Activated T-helper 2 cell treated with anti-CD3 and anti-CD28 coated beads, Interferon-gamma antibody, Interleukin-2, Interleukin-4, amounts not matched to agents 10 μg/mL and 5 μg/mL and 100 μg/mL, durations not matched to agents 14 hours and 24 hours and 36 hours (primary cell): ENCODE results near the gene BAZ2B. TPM values are rescaled to one million over a fixed set of nuclear protein-coding genes. Genes with fewer than 3 reads are reported as not detected.
"Not testable (repeated sequence)": the region's sequence is repeated elsewhere in the genome, so short reads cannot be mapped to it uniquely, and the experiment has no call there.

Experiments used
- DNase-seq: peaks from one replicate; pipeline ENCODE4 v3.0.0; 2021; ENCODE audit warnings: low spot score
- H3K27ac Mint-ChIP-seq: one replicate; pipeline ENCODE4 v1.8.0; 2021; ENCODE audit warnings: mixed read lengths
- H3K27me3 Mint-ChIP-seq: one replicate; pipeline ENCODE4 v1.8.0; 2021; ENCODE audit warnings: low read depth, mixed read lengths
- H3K36me3 Mint-ChIP-seq: one replicate; pipeline ENCODE4 v1.8.0; 2021; ENCODE audit warnings: low read depth, mixed read lengths
- H3K4me1 Mint-ChIP-seq: one replicate; pipeline ENCODE4 v1.8.0; 2021; ENCODE audit warnings: low read depth, mixed read lengths
- H3K4me3 Mint-ChIP-seq: one replicate; pipeline ENCODE4 v1.8.0; 2021; ENCODE audit warnings: low read depth, mild to moderate bottlenecking, moderate library complexity, mixed read lengths
- H3K9me3 Mint-ChIP-seq: one replicate; pipeline ENCODE4 v1.8.0; 2021; ENCODE audit warnings: mixed read lengths
- intact Hi-C: fragments of 100-400 bp; cut with micrococcal nuclease; formaldehyde crosslinking; loops from one replicate; pipeline ENCODE4 v1.15.1; 2023
- total RNA-seq: library from RNA; stranded (reverse); gene quantifications from 2 replicates; pipeline ENCODE4 v1.2.3, GENCODE V29; 2022

BAZ2B gene
- total RNA-seq, 1 donor from 2014 or later = 6.5 TPM

DNA sequence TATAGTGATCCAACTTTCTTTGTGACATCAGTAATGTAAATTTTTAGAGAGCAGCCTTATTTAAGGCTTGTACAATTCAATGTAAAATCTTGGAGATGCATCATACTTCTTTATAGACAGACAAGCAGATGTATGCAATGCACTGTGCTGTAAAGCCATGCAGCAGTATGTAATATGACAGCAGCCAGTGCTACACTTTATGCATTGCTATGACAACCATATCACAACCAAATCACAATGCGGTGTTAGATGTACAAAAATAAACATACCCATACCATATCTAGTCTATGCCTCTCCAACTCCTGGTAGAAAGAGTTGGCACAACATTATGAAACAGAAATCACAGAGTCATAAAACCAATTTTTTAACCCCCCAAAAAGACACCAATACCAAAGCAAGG is 219.5 kb downstream of the BAZ2B start:
- H3K27ac Mint-ChIP-seq = no peak overlapping the region
- H3K27me3 Mint-ChIP-seq = no peaks in the 10 kb centered on the region
- no peak for DNase-seq
- intact Hi-C loops = no loop called here
- H3K4me1 Mint-ChIP-seq = no peaks in the 10 kb centered on the region
- H3K36me3 Mint-ChIP-seq = no peaks in the 10 kb centered on the region
- H3K9me3 Mint-ChIP-seq = no peaks in the 10 kb centered on the region
- H3K4me3 Mint-ChIP-seq = no peak overlapping the region

- no peak for DNase-seq
- no peaks in the 10 kb centered on the region for H3K4me1 Mint-ChIP-seq
- H3K27me3 Mint-ChIP-seq = no peaks in the 10 kb centered on the region
- H3K27ac Mint-ChIP-seq = no peak overlapping the region
- no peaks in the 10 kb centered on the region for H3K36me3 Mint-ChIP-seq
- H3K9me3 Mint-ChIP-seq = no peaks in the 10 kb centered on the region
- H3K4me3 Mint-ChIP-seq = no peak overlapping the region
- intact Hi-C loops = no loop called here
Measured at GRCh38 chr2:159382447-159383028, 233.8 kb downstream of the BAZ2B start.

GRCh38 chr2:159381574-159381973 is 234.8 kb downstream of the BAZ2B start:
- intact Hi-C loops = no loop called here
- no peak overlapping the region for H3K4me3 Mint-ChIP-seq
- no peaks in the 10 kb centered on the region for H3K9me3 Mint-ChIP-seq
- H3K27me3 Mint-ChIP-seq = no peaks in the 10 kb centered on the region
- no peak overlapping the region for H3K27ac Mint-ChIP-seq
- no peaks in the 10 kb centered on the region for H3K4me1 Mint-ChIP-seq
- H3K36me3 Mint-ChIP-seq = no peaks in the 10 kb centered on the region
- DNase-seq = no peak

- Mint-ChIP-seq H3K4me3 (no peak overlapping the region), H3K27me3 (no peaks in the 10 kb centered on the region), H3K36me3 (no peaks in the 10 kb centered on the region), H3K4me1 (no peaks in the 10 kb centered on the region), H3K9me3 (no peaks in the 10 kb centered on the region), H3K27ac (no peak overlapping the region)
- DNase-seq = no peak
- intact Hi-C loops = no loop called here
Measured at GRCh38 chr2:159380685-159381239, 235.6 kb downstream of the BAZ2B start.

- Mint-ChIP-seq H3K9me3 (no peaks in the 10 kb centered on the region), H3K4me1 (no peaks in the 10 kb centered on the region), H3K27ac (no peak overlapping the region), H3K27me3 (no peaks in the 10 kb centered on the region), H3K4me3 (no peak overlapping the region), H3K36me3 (no peaks in the 10 kb centered on the region)
- intact Hi-C loops = no loop called here
- DNase-seq = no peak
Measured at GRCh38 chr2:159379181-159379580, 237.2 kb downstream of the BAZ2B start.

GRCh38 chr2:159375241-159375640 is 241.1 kb downstream of the BAZ2B start:
- DNase-seq = no peak
- intact Hi-C loops = no loop called here
- no peaks in the 10 kb centered on the region for H3K36me3 Mint-ChIP-seq

DNA sequence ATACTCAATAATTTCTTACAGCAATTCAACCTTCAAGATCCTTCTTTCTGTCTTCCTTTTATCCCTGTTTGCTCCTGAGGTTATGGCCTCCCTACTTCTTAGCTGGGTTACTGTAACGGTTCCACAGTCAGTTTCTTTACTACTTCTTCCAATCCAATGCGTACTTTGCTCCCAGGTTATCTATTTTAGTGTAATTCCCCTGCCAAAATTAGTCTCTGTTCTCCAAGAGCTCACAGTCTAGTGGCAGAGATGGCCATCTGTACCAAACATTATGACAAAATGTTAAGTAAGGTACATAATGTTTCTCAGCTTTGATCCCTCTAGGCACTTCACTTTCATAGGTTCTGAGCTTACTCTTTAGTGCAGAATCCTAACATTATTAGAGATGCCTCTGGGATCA is 244.8 kb downstream of the BAZ2B start:
- intact Hi-C loops = no loop called here
- no peaks in the 10 kb centered on the region for H3K4me1 Mint-ChIP-seq

More at GRCh38 chr2:159375241-159375640, 241.1 kb downstream of the BAZ2B start:
- H3K9me3 Mint-ChIP-seq = no peaks in the 10 kb centered on the region
- H3K27ac Mint-ChIP-seq = no peak overlapping the region
- H3K4me3 Mint-ChIP-seq = no peak overlapping the region
- H3K4me1 Mint-ChIP-seq = no peaks in the 10 kb centered on the region
- no peaks in the 10 kb centered on the region for H3K27me3 Mint-ChIP-seq

DNA sequence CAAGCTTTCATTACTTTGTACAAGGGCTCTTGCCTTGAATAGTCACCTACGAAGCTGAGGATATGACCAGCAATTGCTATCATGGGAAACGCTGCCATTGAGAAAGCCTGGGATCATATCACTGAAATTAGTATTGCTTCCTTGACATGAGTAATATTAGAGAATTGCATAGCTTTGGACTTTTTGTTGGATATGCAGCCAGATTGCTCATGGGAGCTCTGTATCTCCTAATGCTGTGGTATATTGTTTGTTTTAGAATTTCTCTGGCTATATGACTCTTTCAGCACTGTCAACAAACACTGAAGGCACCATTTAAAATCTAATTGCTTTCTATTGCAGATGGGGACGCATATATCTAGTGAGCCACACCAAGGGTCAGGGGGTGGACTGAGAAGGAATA is 249.8 kb downstream of the BAZ2B start:
- Mint-ChIP-seq H3K4me3 (no peak overlapping the region), H3K4me1 (no peaks in the 10 kb centered on the region), H3K9me3 (no peaks in the 10 kb centered on the region), H3K36me3 (no peaks in the 10 kb centered on the region), H3K27me3 (no peaks in the 10 kb centered on the region), H3K27ac (no peak overlapping the region)
- no peak for DNase-seq
- intact Hi-C loops = no loop called here

More for the DNA sequence above, 244.8 kb downstream of the BAZ2B start:
- Mint-ChIP-seq H3K27ac (no peak overlapping the region), H3K36me3 (no peaks in the 10 kb centered on the region), H3K9me3 (no peaks in the 10 kb centered on the region), H3K4me3 (no peak overlapping the region), H3K27me3 (no peaks in the 10 kb centered on the region)
- DNase-seq = no peak

GRCh38 chr2:159362816-159363251 is 253.5 kb downstream of the BAZ2B start:
- Mint-ChIP-seq H3K4me3 (no peak overlapping the region), H3K27ac (no peak overlapping the region), H3K4me1 (no peaks in the 10 kb centered on the region), H3K36me3 (no peaks in the 10 kb centered on the region), H3K27me3 (no peaks in the 10 kb centered on the region), H3K9me3 (peaks cover 5% of the 10 kb centered on the region)
- intact Hi-C loops = no loop called here
- no peak for DNase-seq

GRCh38 chr2:159362094-159362493 is 254.3 kb downstream of the BAZ2B start:
- peaks cover 5% of the 10 kb centered on the region for H3K9me3 Mint-ChIP-seq
- H3K27me3 Mint-ChIP-seq = no peaks in the 10 kb centered on the region
- DNase-seq = no peak
- no peak overlapping the region for H3K27ac Mint-ChIP-seq
- intact Hi-C loops = no loop called here
- no peak overlapping the region for H3K4me3 Mint-ChIP-seq
- no peaks in the 10 kb centered on the region for H3K36me3 Mint-ChIP-seq
- no peaks in the 10 kb centered on the region for H3K4me1 Mint-ChIP-seq

DNA sequence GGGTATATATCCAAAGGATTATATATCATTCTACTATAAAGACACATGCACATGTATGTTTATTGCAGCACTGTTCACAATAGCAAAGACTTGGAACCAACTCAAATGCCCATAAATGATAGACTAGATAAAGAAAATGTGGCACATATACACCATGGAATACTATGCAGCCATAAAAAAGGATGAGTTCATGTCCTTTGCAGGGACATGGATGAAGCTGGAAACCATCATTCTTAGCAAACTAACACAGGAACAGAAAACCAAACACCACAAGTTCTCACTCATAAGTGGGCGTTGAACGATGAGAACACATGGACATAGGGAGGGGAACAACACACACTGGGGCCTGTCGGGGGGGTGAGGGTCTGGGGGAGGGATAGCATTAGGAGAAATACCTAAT is 254.7 kb downstream of the BAZ2B start:
- H3K36me3 Mint-ChIP-seq, intact Hi-C loops, H3K4me3 Mint-ChIP-seq, H3K4me1 Mint-ChIP-seq, H3K9me3 Mint-ChIP-seq, DNase-seq, H3K27ac Mint-ChIP-seq, H3K27me3 Mint-ChIP-seq: not testable (repeated sequence)

- intact Hi-C loops = no loop called here
- Mint-ChIP-seq H3K4me3 (no peak overlapping the region), H3K36me3 (no peaks in the 10 kb centered on the region), H3K27me3 (no peaks in the 10 kb centered on the region), H3K27ac (no peak overlapping the region), H3K4me1 (no peaks in the 10 kb centered on the region), H3K9me3 (peaks cover 4% of the 10 kb centered on the region)
- no peak for DNase-seq
Measured at GRCh38 chr2:159356053-159356554, 260.2 kb downstream of the BAZ2B start.

- intact Hi-C loops = no loop called here
- no peak for DNase-seq
- no peaks in the 10 kb centered on the region for H3K9me3 Mint-ChIP-seq
- no peak overlapping the region for H3K27ac Mint-ChIP-seq
- H3K36me3 Mint-ChIP-seq = no peaks in the 10 kb centered on the region
- H3K27me3 Mint-ChIP-seq = no peaks in the 10 kb centered on the region
- H3K4me3 Mint-ChIP-seq = no peak overlapping the region
- no peaks in the 10 kb centered on the region for H3K4me1 Mint-ChIP-seq
Measured at GRCh38 chr2:159351977-159352376, 264.4 kb downstream of the BAZ2B start.
